ENCODE measurements around the gene NELFE. TPM values are rescaled to one million over a fixed set of nuclear protein-coding genes. Genes with fewer than 3 reads are reported as not detected.
"Not testable (repeated sequence)": the region's sequence is repeated elsewhere in the genome, so short reads cannot be mapped to it uniquely, and the experiment has no call there.

The NELFE gene
- total RNA-seq, 1 experiment from 2014 or later: 348 TPM

DNA sequence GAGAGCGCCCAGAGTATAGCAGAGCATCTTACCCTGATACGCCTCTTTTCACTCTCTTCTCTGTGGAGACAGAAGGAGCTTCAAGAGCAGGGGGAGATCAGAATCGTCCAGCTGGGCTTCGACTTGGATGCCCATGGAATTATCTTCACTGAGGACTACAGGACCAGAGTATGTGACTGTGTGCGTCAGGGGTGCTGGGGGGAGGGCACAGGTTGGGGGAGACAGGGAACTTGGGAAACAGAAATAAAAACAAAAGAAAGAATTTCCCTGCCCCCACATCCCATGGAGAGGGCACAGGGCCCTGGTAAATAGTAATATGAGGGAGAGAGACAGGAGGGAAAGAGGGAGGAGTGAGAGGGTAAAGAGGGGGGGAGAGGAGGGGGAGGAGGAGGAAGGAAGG is 20.1 kb upstream of the NELFE start:
- no peak for DNase-seq (ENCODE audit: low read depth)
- in situ Hi-C loops (cut with HindIII; ENCODE audit: low pct_unique_long_range_greater_than_20kb, low sequenced_read_pairs): no loop called here

- in situ Hi-C loops (cut with HindIII; ENCODE audit: low pct_unique_long_range_greater_than_20kb, low sequenced_read_pairs): no loop called here
- DNase-seq (ENCODE audit: low read depth): no peak
Measured at GRCh38 chr6:31977816-31978431, 19.2 kb upstream of the NELFE start.

DNA sequence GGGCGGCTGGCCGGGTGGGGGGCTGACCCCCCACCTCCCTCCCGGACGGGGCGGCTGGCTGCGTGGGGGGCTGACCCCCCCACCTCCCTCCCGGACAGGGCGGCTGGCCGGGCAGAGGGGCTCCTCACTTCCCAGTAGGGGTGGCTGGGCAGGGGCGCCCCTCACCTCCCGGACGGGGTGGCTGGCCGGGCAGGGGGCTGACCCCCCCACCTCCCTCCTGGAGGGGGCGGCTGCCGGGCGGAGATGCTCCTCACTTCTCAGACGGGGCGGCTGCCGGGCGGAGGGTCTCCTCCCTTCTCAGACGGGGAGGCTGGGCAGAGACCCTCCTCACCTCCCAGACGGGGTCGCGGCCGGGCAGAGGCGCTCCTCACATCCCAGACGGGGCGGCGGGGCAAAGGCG is 17.3 kb upstream of the NELFE start:
- DNase-seq (ENCODE audit: low read depth); in situ Hi-C loops (cut with HindIII; ENCODE audit: low pct_unique_long_range_greater_than_20kb, low sequenced_read_pairs): not testable (repeated sequence)

- in situ Hi-C loops (cut with HindIII; ENCODE audit: low pct_unique_long_range_greater_than_20kb, low sequenced_read_pairs): no loop called here
- DNase-seq (ENCODE audit: low read depth): peak; percentile 38
Measured at GRCh38 chr6:31972709-31973350, 14.1 kb upstream of the NELFE start.

- peak; percentile 100 for DNase-seq (ENCODE audit: low read depth)
- in situ Hi-C loops (cut with HindIII; ENCODE audit: low pct_unique_long_range_greater_than_20kb, low sequenced_read_pairs): no loop called here
Measured at GRCh38 chr6:31971993-31972708, 13.4 kb upstream of the NELFE start, which contains the start of gene DXO. Gene DXO (minus strand): TSS chr6:31972138. CDS start chr6:31971675, 463 bp downstream.

- no peak for DNase-seq (ENCODE audit: low read depth)
- in situ Hi-C loops (cut with HindIII; ENCODE audit: low pct_unique_long_range_greater_than_20kb, low sequenced_read_pairs): no loop called here
Measured at GRCh38 chr6:31971279-31971992, 12.7 kb upstream of the NELFE start.

DNA sequence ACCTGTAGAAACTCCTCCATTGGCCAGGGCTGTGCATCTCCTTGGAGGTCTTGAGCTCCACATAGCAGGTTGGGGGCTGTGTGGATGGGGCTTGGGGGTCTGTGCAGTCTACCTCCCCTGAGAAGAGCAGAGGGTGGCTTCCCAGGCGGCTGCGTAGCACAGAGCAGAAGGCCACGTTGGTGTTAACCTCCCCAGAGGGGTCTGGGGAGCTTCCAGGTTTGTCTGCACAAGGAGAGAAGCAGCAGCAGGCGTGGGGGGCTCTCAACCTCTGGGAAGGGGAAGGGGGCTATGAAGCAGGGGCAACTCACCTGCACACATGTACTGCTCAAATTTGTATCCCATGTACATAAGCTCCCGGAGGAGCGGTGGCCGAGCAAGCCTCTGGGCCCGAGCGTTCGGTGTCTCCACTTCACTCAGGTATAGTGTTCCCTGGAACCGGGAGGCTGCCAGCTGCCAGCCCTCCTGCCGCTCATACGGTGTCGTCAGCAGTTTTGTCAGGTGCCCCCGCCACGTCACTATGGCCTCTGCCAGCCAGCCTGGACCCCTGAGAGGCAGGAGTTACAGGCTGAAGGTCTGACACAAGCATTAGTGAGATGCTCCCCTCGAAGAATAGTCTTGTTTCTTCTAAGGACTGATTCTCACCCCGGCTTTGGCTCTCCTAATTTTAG is 12.0 kb upstream of the NELFE start:
- in situ Hi-C loops (cut with HindIII; ENCODE audit: low pct_unique_long_range_greater_than_20kb, low sequenced_read_pairs): no loop called here
- DNase-seq (ENCODE audit: low read depth): no peak

DNA sequence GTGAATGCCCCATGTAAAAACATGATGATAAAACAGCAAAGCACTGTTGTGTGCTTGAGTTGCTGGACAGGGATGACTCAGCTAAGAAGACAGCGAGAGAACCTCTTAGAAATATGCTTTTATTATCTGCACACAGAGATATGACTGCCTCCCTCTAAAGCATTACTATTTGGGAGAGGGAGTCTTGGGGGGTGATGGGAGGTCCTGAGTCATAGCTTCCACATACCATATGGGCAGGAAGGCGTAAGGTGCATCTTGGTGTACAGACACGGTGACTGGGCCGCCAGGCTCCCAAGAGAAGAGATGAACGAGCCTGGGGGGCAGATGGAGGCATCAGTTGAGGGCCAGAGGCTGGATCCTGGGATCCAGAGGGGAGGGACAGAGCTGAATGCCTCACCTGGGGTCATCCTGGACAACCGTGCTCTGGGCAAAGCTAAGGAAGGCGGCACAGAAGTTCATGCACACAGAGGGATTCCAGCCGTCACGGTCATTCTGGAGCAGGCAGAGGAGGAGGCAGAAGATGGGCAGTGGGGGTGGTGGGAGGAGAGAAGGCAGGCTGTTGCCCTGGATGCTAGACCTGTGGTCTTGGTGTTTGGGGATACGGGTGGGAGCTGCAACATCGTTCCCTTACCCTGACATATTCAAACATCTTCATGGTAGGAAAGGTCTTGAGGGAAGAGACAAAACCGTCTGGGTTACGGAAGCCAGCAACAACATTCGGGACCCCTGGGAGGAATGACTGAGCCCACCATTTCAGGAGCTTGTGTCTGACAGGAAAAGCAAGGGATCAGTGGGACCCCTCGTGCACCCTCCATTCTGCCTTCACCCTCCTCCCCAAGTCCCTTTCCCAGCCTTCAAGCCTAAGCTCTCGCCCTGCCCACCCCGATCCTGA is 11.2 kb upstream of the NELFE start:
- in situ Hi-C loops (cut with HindIII; ENCODE audit: low pct_unique_long_range_greater_than_20kb, low sequenced_read_pairs): no loop called here
- DNase-seq (ENCODE audit: low read depth): no peak

- DNase-seq (ENCODE audit: low read depth): no peak
- in situ Hi-C loops (cut with HindIII; ENCODE audit: low pct_unique_long_range_greater_than_20kb, low sequenced_read_pairs): no loop called here
Measured at GRCh38 chr6:31968791-31969711, 10.3 kb upstream of the NELFE start.

DNA sequence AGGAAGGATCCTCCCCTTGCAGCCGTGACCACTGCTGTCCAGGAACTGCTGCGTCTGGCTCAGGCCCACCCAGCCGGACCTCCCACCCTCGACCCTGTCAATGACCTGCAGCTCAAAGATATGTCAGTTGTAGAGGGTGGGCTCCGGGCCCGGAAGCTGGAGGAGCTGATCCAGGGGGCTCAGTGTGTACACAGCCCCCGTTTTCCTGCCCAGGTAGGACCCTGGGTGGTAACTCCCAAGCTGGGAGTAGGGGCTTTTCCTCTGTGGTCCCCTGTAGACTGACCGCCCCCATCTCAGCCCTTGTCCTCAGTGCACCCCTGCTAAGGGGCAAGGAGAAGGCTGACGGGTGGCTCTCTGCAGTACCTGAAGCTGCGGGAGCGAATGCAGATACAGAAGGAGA is 9.6 kb upstream of the NELFE start:
- no peak for DNase-seq (ENCODE audit: low read depth)
- in situ Hi-C loops (cut with HindIII; ENCODE audit: low pct_unique_long_range_greater_than_20kb, low sequenced_read_pairs): no loop called here

GRCh38 chr6:31967926-31968320 is 9.2 kb upstream of the NELFE start:
- DNase-seq (ENCODE audit: low read depth): no peak
- in situ Hi-C loops (cut with HindIII; ENCODE audit: low pct_unique_long_range_greater_than_20kb, low sequenced_read_pairs): no loop called here

DNA sequence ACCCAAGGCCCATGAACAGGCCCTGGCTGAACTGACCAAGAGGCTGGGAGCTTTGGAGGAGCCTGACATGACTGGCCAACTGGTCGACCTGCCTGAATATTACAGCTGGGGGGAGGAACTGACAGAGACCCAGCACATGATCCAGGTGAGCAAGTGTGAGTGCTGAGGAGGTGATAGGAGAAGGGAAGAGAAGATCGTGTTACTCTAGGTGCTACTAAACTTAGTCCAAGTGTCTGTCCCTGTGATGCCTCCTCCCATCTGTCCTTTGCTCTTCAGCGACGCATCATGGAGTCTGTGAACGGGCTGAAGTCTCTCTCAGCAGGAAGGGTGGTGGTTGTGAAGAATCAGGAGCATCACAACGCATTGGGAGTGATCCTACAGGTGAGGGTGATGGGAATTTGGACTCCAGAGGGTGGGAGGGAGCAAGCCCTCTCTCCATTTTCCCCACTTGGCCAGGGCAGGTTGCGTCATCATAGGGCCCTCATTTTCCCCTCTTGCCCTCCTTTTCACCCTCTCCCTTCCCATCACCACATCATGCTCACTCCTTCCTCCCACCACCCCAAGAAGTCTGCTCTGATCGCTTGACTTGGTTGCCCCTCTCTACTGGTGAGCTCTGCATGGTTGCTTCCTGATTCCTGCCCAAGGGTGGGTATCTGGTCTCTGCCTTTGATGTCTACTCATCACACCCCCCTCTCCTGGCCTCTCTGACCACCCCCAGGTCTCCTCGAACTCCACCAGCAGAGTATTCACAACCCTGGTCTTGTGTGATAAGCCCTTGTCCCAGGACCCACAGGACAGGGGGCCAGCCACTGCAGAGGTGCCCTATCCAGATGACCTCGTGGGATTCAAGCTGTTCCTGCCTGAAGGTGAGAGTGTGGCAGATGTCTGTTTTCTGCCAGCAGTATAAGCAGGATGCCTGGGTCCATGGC is 8.5 kb upstream of the NELFE start:
- in situ Hi-C loops (cut with HindIII; ENCODE audit: low pct_unique_long_range_greater_than_20kb, low sequenced_read_pairs): no loop called here
- no peak for DNase-seq (ENCODE audit: low read depth)

- in situ Hi-C loops (cut with HindIII; ENCODE audit: low pct_unique_long_range_greater_than_20kb, low sequenced_read_pairs): no loop called here
Measured at GRCh38 chr6:31966506-31966905, 7.7 kb upstream of the NELFE start.

GRCh38 chr6:31965700-31966099 is 6.9 kb upstream of the NELFE start:
- no peak for DNase-seq (ENCODE audit: low read depth)
- in situ Hi-C loops (cut with HindIII; ENCODE audit: low pct_unique_long_range_greater_than_20kb, low sequenced_read_pairs): no loop called here

More at GRCh38 chr6:31966506-31966905, 7.7 kb upstream of the NELFE start:
- DNase-seq (ENCODE audit: low read depth): no peak

GRCh38 chr6:31963921-31964320 is 5.2 kb upstream of the NELFE start:
- DNase-seq (ENCODE audit: low read depth): no peak
- in situ Hi-C loops (cut with HindIII; ENCODE audit: low pct_unique_long_range_greater_than_20kb, low sequenced_read_pairs): no loop called here

DNA sequence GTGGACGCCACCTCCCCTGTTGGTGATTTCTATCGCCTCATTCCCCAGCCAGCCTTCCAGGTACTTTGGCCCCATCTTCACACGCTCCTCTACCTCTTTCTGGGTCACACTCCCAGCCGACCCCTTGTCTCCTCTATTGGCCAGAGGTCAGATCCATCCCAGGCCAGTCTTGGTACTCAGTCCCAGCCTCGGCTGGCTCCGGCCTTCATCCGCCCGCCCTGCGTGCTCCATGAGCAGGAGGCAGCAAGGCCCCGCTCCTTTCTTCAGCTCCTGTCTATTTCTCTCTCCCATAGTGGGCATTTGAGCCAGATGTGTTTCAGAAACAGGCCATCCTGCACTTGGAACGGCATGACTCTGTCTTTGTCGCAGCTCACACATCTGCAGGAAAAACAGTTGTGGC is 2.8 kb upstream of the NELFE start:
- DNase-seq (ENCODE audit: low read depth): no peak
- in situ Hi-C loops (cut with HindIII; ENCODE audit: low pct_unique_long_range_greater_than_20kb, low sequenced_read_pairs): no loop called here
